Measurements from ENCODE around the gene EME1. TPM values are rescaled to one million over a fixed set of nuclear protein-coding genes. Genes with fewer than 3 reads are reported as not detected.
"Not testable (repeated sequence)": the region's sequence is repeated elsewhere in the genome, so short reads cannot be mapped to it uniquely, and the experiment has no call there.

EME1 gene
- total RNA-seq, 4 donors from 2014 or later, result 1.7 to 3.4 TPM; not detected in 2

GRCh38 chr17:50396261-50397110 lies 23.5 kb downstream of the EME1 start:
- Histone ChIP-seq H3K36me3 (no peaks in the 10 kb centered on the region), H3K4me1 (peaks cover 3 to 11% of the 10 kb centered on the region in 2 donors), H3K4me3 (peak overlapping the region; percentile 79 to 93), H3K27ac (peak overlapping the region; percentile 78 to 82), H3K27me3 (no peaks in the 10 kb centered on the region), H3K9me3 (no peaks in the 10 kb centered on the region)
- intact Hi-C loops (cut with DNase I; ENCODE audit: low total_unique reads), result no loop called here
- no peak for TF ChIP-seq POLR2A (IDR thresholded peaks at IDR 0.05)
- peak; percentile 37 to 42 for DNase-seq

GRCh38 chr17:50397111-50397918 lies 24.3 kb downstream of the EME1 start, which contains the start of gene LRRC59:
LRRC59 (minus strand) TSS chr17:50397523; CDS start chr17:50397317, 206 bp downstream.
- peak within 1 kb of the TSS; percentile 79 to 93 for H3K4me3 ChIP-seq
- H3K27me3 ChIP-seq, result no peaks in the 10 kb centered on the region
- TF ChIP-seq POLR2A (IDR thresholded peaks at IDR 0.05) (peak; percentile 15 to 81), CTCF (IDR thresholded peaks at IDR 0.05) (peak; percentile 95 to 99 (median 96))
- H3K4me1 ChIP-seq, result peaks cover 3 to 11% of the 10 kb centered on the region in 2 donors
- intact Hi-C loops (cut with DNase I; ENCODE audit: low total_unique reads), result no loop called here
- H3K9me3 ChIP-seq, result no peaks in the 10 kb centered on the region
- H3K36me3 ChIP-seq, result no peaks in the 10 kb centered on the region
- peak; percentile 85 to 91 for DNase-seq
- H3K27ac ChIP-seq, result peak within 1 kb of the TSS; percentile 78 to 82

- H3K4me1 ChIP-seq, result peaks cover 3 to 11% of the 10 kb centered on the region in 2 donors
- no peaks in the 10 kb centered on the region for H3K27me3 ChIP-seq
- H3K9me3 ChIP-seq, result no peaks in the 10 kb centered on the region
- H3K36me3 ChIP-seq, result no peaks in the 10 kb centered on the region
- no peak for TF ChIP-seq CTCF (IDR thresholded peaks at IDR 0.05)
- TF ChIP-seq POLR2A (IDR thresholded peaks at IDR 0.05), result no peak
- no peak for DNase-seq
- intact Hi-C loops (cut with DNase I; ENCODE audit: low total_unique reads), result no loop called here
- peak overlapping the region in 1 of 2 donors; percentile 93 for H3K4me3 ChIP-seq
- peak overlapping the region in 1 of 2 donors; percentile 78 for H3K27ac ChIP-seq
Observed at GRCh38 chr17:50397919-50398285, 24.9 kb downstream of the EME1 start.

GRCh38 chr17:50398672-50399071 lies 25.6 kb downstream of the EME1 start:
- H3K27me3 ChIP-seq; H3K27ac ChIP-seq; H3K4me3 ChIP-seq; intact Hi-C loops (cut with DNase I; ENCODE audit: low total_unique reads); H3K36me3 ChIP-seq; H3K9me3 ChIP-seq; DNase-seq: not testable (repeated sequence)
- H3K4me1 ChIP-seq, result peaks cover 3 to 11% of the 10 kb centered on the region in 2 donors

- H3K9me3 ChIP-seq, DNase-seq: not testable (repeated sequence)
Observed at GRCh38 chr17:50399591-50399990, 26.6 kb downstream of the EME1 start.

GRCh38 chr17:50405351-50405750 lies 32.3 kb downstream of the EME1 start:
- H3K27ac ChIP-seq; intact Hi-C loops (cut with DNase I; ENCODE audit: low total_unique reads); H3K36me3 ChIP-seq; H3K4me1 ChIP-seq; H3K27me3 ChIP-seq; H3K9me3 ChIP-seq; DNase-seq; H3K4me3 ChIP-seq: not testable (repeated sequence)

More at GRCh38 chr17:50399591-50399990, 26.6 kb downstream of the EME1 start:
- H3K4me3 ChIP-seq; H3K27ac ChIP-seq; H3K36me3 ChIP-seq; intact Hi-C loops (cut with DNase I; ENCODE audit: low total_unique reads); H3K27me3 ChIP-seq: not testable (repeated sequence)
- peaks cover 3 to 11% of the 10 kb centered on the region in 2 donors for H3K4me1 ChIP-seq

- H3K9me3 ChIP-seq, result no peaks in the 10 kb centered on the region
- no peaks in the 10 kb centered on the region for H3K27me3 ChIP-seq
- H3K36me3 ChIP-seq, result no peaks in the 10 kb centered on the region
- intact Hi-C loops (cut with DNase I; ENCODE audit: low total_unique reads), result no loop called here
- no peak overlapping the region for H3K4me3 ChIP-seq
- DNase-seq, result no peak
- TF ChIP-seq POLR2A (IDR thresholded peaks at IDR 0.05) (no peak), CTCF (IDR thresholded peaks at IDR 0.05) (no peak)
- no peak overlapping the region for H3K27ac ChIP-seq
- no peaks in the 10 kb centered on the region for H3K4me1 ChIP-seq
Observed at GRCh38 chr17:50406578-50406977, 33.5 kb downstream of the EME1 start.

Measured in uterus (tissue), 4 donors.